Suprapubic skin (tissue), 4 donors: ENCODE measurements around the gene APOL3. TPM values are rescaled to one million over a fixed set of nuclear protein-coding genes. Genes with fewer than 3 reads are reported as not detected.

ENCODE experiments used
- DNase-seq, 2 donors: peaks; one replicate each; pipeline ENCODE4 v3.0.0-alpha.2; 2019; ENCODE audit warnings: low spot score in 2 of 2
- H3K27ac ChIP-seq: fragments of 200-600 bp; sonication (generic); one replicate; pipeline ENCODE4 v1.5.1; 2019
- H3K27me3 ChIP-seq: fragments of 200-600 bp; sonication (generic); one replicate; pipeline ENCODE4 v1.5.1; 2019
- H3K36me3 ChIP-seq: fragments of 200-600 bp; sonication (generic); one replicate; pipeline ENCODE4 v1.5.1; 2019
- H3K4me1 ChIP-seq: fragments of 200-600 bp; sonication (generic); one replicate; pipeline ENCODE4 v1.5.1; 2019
- H3K4me3 ChIP-seq: fragments of 200-600 bp; sonication (generic); one replicate; pipeline ENCODE4 v1.5.1; 2019; ENCODE audit warnings: mild to moderate bottlenecking
- H3K9me3 ChIP-seq: fragments of 200-600 bp; sonication (generic); one replicate; pipeline ENCODE4 v1.5.1; 2019
- CTCF ChIP-seq, 2 donors: fragments of 200-600 bp in 1 of 2; fragments of 450-650 bp in 1 of 2; sonication (generic) in 1 of 2; IDR thresholded peaks; one replicate each; pipeline ENCODE4 v1.5.1; 2016 to 2019; ENCODE audit warnings: antibody characterized with exemption in 2 of 2, mild to moderate bottlenecking in 1 of 2, moderate library complexity in 1 of 2
- EP300 ChIP-seq: sonication (generic); formaldehyde crosslinking; IDR thresholded peaks from one replicate; pipeline ENCODE4 v1.6.1; 2017; ENCODE audit warnings: antibody characterized with exemption
- POLR2A ChIP-seq, 2 donors: fragments of 450-650 bp; IDR thresholded peaks; one replicate each; pipeline ENCODE4 v1.6.1; 2017; ENCODE audit warnings: antibody characterized with exemption in 2 of 2, mild to moderate bottlenecking in 2 of 2, moderate library complexity in 2 of 2
- POLR2AphosphoS5 ChIP-seq, 3 donors: sonication (generic); formaldehyde crosslinking; IDR thresholded peaks; one replicate each; pipeline ENCODE4 v1.6.1; 2017; ENCODE audit warnings: antibody characterized with exemption in 3 of 3
- WGBS: methylation state at CpG from one replicate; pipeline ENCODE4 v1.1.5; 2018; 5-methylcytosine and 5-hydroxymethylcytosine counted together
- total RNA-seq, 4 donors: library from RNA; depleted of rRNA; stranded (reverse); fragments of >200 nt; gene quantifications; one replicate each; pipeline ENCODE4 v1.1.0, GENCODE V29; 2016

The APOL3 gene
- total RNA-seq, 4 donors from 2014 or later, result 29.7 to 46.7 (median 34.0) TPM

- no peak overlapping the region for H3K27ac ChIP-seq
- H3K36me3 ChIP-seq, result no peaks in the 10 kb centered on the region
- no peaks in the 10 kb centered on the region for H3K27me3 ChIP-seq
- H3K9me3 ChIP-seq, result no peaks in the 10 kb centered on the region
- DNase-seq, result no peak
- 0% methylated on average over 1 of the region's 1 CpG for WGBS
- H3K4me3 ChIP-seq, result no peak overlapping the region
- TF ChIP-seq CTCF (IDR thresholded peaks at IDR 0.05) (no peak), EP300 (no peak), POLR2A (IDR thresholded peaks at IDR 0.05) (no peak), POLR2AphosphoS5 (IDR thresholded peaks at IDR 0.05) (no peak)
- no peaks in the 10 kb centered on the region for H3K4me1 ChIP-seq
Observed at GRCh38 chr22:36175892-36176291, 15.3 kb upstream of the APOL3 start.

- H3K4me3 ChIP-seq, result no peak overlapping the region
- no peaks in the 10 kb centered on the region for H3K27me3 ChIP-seq
- no peak for TF ChIP-seq POLR2A (IDR thresholded peaks at IDR 0.05)
- no peak for TF ChIP-seq EP300
- no peak for TF ChIP-seq CTCF (IDR thresholded peaks at IDR 0.05)
- TF ChIP-seq POLR2AphosphoS5 (IDR thresholded peaks at IDR 0.05), result no peak
- no peak overlapping the region for H3K27ac ChIP-seq
- WGBS, result 60% methylated on average over 3 of the region's 3 CpGs
- no peak for DNase-seq
- H3K4me1 ChIP-seq, result no peaks in the 10 kb centered on the region
- no peaks in the 10 kb centered on the region for H3K36me3 ChIP-seq
- no peaks in the 10 kb centered on the region for H3K9me3 ChIP-seq
Observed at GRCh38 chr22:36171941-36172340, 11.4 kb upstream of the APOL3 start.

GRCh38 chr22:36166518-36167220 is 6.1 kb upstream of the APOL3 start:
- DNase-seq, result no peak
- Histone ChIP-seq H3K4me1 (peaks cover 8% of the 10 kb centered on the region), H3K27ac (no peak overlapping the region), H3K27me3 (no peaks in the 10 kb centered on the region), H3K36me3 (no peaks in the 10 kb centered on the region), H3K9me3 (no peaks in the 10 kb centered on the region), H3K4me3 (no peak overlapping the region)
- TF ChIP-seq EP300, result no peak
- TF ChIP-seq CTCF (IDR thresholded peaks at IDR 0.05), result no peak
- no peak for TF ChIP-seq POLR2A (IDR thresholded peaks at IDR 0.05)
- TF ChIP-seq POLR2AphosphoS5 (IDR thresholded peaks at IDR 0.05), result no peak
- 72% methylated on average over 10 of the region's 10 CpGs for WGBS

- H3K27ac ChIP-seq, result no peak overlapping the region
- no peaks in the 10 kb centered on the region for H3K36me3 ChIP-seq
- WGBS, result 97% methylated on average over 3 of the region's 3 CpGs
- TF ChIP-seq POLR2AphosphoS5 (IDR thresholded peaks at IDR 0.05) (no peak), EP300 (no peak), CTCF (IDR thresholded peaks at IDR 0.05) (no peak), POLR2A (IDR thresholded peaks at IDR 0.05) (no peak)
- no peaks in the 10 kb centered on the region for H3K9me3 ChIP-seq
- peaks cover 14% of the 10 kb centered on the region for H3K4me1 ChIP-seq
- no peak overlapping the region for H3K4me3 ChIP-seq
- no peaks in the 10 kb centered on the region for H3K27me3 ChIP-seq
- DNase-seq, result no peak
Observed at GRCh38 chr22:36166086-36166485, 5.5 kb upstream of the APOL3 start.

GRCh38 chr22:36165141-36165540 is 4.6 kb upstream of the APOL3 start:
- H3K4me1 ChIP-seq, result peaks cover 23% of the 10 kb centered on the region
- DNase-seq, result no peak
- H3K36me3 ChIP-seq, result no peaks in the 10 kb centered on the region
- H3K9me3 ChIP-seq, result no peaks in the 10 kb centered on the region
- TF ChIP-seq POLR2AphosphoS5 (IDR thresholded peaks at IDR 0.05), result no peak
- no peak for TF ChIP-seq CTCF (IDR thresholded peaks at IDR 0.05)
- TF ChIP-seq POLR2A (IDR thresholded peaks at IDR 0.05), result no peak
- no peaks in the 10 kb centered on the region for H3K27me3 ChIP-seq
- 66% methylated on average over 2 of the region's 2 CpGs for WGBS
- H3K27ac ChIP-seq, result no peak overlapping the region
- H3K4me3 ChIP-seq, result no peak overlapping the region
